Chondrocyte (in vitro differentiated cells): ENCODE data around the gene SLC25A22. TPM values are rescaled to one million over a fixed set of nuclear protein-coding genes. Genes with fewer than 3 reads are reported as not detected.
A peak's percentile ranks its signal among the peaks of the same experiment; 100 is the strongest.

Experiments
- DNase-seq: peaks from one replicate; pipeline ENCODE4 v3.0.0; 2021; ENCODE audit warnings: mixed read lengths, low spot score
- H3K27ac Mint-ChIP-seq: one replicate; pipeline ENCODE4 v1.8.0; 2021; ENCODE audit warnings: mild to moderate bottlenecking, moderate library complexity, mixed read lengths; ENCODE audit not compliant: unreplicated experiment
- H3K27me3 Mint-ChIP-seq: 2 replicates; pipeline ENCODE4 v1.8.0; 2021; ENCODE audit warnings: low read depth, mixed read lengths
- H3K36me3 Mint-ChIP-seq: 2 replicates; pipeline ENCODE4 v1.8.0; 2021; ENCODE audit warnings: low read depth, mixed read lengths
- H3K4me1 Mint-ChIP-seq: 2 replicates; pipeline ENCODE4 v1.8.0; 2021; ENCODE audit warnings: low read depth, mild to moderate bottlenecking, mixed read lengths
- H3K4me3 Mint-ChIP-seq: one replicate; pipeline ENCODE4 v1.8.0; 2021; ENCODE audit warnings: mild to moderate bottlenecking, moderate library complexity, mixed read lengths; ENCODE audit not compliant: unreplicated experiment
- H3K9me3 Mint-ChIP-seq: 2 replicates; pipeline ENCODE4 v1.8.0; 2021; ENCODE audit warnings: low read depth, mixed read lengths
- total RNA-seq: library from RNA; stranded (reverse); gene quantifications from 3 replicates; pipeline ENCODE4 v1.2.1, GENCODE V29; 2021
- TF ChIP-seq, protein P1 (sequence below): fragments of 200-600 bp; sonication (generic); IDR thresholded peaks from 2 replicates; pipeline ENCODE4 v1.5.0; 2021; ENCODE audit warnings: antibody characterized with exemption, mild to moderate bottlenecking, moderate library complexity

The SLC25A22 gene
- total RNA-seq, 1 donor from 2014 or later: 16.0 TPM

DNA sequence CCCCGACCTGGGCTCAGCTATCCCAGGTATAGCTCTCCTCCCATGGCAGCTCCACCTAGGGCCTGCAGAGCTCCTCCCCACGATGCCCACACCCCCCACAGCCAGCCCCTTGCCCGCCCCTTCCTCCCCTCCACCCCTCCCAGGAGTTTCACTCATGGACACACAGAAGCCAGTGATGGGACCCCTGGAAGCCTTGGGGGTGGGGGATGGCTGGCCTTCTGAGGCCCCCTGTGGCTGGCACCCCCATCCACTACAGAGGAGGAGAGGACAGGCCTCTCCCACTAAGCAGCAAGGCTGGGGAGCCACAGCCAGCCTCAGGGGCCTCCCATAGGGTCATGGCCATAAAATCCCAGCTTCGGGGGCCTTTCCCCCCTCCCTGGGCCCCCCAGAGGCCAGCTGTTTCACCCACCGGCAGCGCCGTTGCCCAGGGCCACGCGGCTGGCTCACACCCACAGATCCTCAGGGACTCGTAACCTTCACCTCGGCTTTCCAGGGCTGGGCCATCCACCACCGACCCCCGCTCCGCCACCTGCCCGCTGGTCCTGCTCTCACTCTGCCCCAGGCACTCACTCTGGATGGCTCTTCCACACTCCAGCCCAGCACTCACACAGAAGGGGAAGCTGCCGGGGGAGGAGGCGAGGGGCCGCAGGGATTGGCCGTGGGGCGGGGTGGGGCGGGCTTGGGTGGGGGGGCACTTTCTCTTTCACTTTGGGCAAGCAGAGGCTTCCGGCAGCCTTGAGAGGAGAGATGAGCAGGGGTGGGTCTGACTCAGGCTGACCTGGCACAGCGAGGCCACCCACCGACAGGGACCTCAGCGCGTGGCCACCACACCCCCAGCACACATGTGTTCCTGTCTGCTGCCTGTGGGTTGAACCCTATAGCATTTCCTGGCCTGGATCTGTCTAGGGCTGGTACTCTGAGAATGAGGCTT is 2.2 kb downstream of the SLC25A22 start:
- H3K27ac Mint-ChIP-seq: peak overlapping the region; percentile 82
- H3K4me1 Mint-ChIP-seq: peaks cover 15% of the 10 kb centered on the region
- TF ChIP-seq, protein P1, sequence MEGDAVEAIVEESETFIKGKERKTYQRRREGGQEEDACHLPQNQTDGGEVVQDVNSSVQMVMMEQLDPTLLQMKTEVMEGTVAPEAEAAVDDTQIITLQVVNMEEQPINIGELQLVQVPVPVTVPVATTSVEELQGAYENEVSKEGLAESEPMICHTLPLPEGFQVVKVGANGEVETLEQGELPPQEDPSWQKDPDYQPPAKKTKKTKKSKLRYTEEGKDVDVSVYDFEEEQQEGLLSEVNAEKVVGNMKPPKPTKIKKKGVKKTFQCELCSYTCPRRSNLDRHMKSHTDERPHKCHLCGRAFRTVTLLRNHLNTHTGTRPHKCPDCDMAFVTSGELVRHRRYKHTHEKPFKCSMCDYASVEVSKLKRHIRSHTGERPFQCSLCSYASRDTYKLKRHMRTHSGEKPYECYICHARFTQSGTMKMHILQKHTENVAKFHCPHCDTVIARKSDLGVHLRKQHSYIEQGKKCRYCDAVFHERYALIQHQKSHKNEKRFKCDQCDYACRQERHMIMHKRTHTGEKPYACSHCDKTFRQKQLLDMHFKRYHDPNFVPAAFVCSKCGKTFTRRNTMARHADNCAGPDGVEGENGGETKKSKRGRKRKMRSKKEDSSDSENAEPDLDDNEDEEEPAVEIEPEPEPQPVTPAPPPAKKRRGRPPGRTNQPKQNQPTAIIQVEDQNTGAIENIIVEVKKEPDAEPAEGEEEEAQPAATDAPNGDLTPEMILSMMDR: no peak
- peaks cover 2% of the 10 kb centered on the region for H3K36me3 Mint-ChIP-seq
- peak overlapping the region; percentile 84 for H3K4me3 Mint-ChIP-seq
- no peaks in the 10 kb centered on the region for H3K27me3 Mint-ChIP-seq
- no peak for DNase-seq
- no peaks in the 10 kb centered on the region for H3K9me3 Mint-ChIP-seq

DNA sequence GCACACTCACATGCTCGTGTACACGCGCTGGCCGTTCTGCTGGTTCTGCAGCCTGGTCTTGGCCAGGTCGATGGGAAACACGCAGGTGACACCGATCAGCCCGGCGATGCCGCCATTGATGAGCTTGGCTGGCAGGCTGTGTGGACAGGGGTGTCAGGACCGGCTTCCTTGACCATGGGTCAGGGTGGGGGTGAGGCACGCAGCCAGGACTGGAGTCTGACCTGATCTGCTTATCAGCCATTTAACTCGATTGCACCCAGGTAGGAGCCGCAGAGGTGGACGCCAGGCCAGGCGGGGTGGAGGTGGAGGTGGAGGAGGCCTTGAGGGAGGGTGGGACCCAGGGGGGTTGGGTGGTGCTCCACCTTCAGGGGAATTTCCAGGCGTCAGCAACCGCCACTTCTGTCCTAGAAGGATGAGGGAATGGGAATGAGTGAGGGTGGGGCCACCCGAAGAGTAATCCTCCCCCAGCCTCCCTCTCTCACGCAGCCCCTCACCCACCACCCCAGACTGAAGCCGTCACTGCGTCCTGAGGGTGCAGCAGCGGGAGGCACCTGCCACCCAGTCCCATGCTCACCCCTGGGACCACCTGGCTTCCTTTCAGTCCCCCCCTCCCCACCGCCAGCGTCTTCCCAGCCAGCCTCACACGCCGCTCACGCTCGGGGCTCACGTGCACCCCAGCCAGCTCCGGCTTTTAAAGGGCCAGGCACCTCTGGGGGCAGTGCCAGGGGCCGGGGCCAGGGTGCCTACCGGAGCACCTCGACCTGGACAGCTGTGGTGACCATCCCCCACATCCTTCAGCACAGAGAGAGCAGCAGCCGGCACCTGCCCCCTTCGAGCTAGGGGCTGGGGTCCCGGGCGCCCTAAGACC is 3.1 kb downstream of the SLC25A22 start:
- TF ChIP-seq, protein P1: no peak
- DNase-seq: no peak
- no peaks in the 10 kb centered on the region for H3K36me3 Mint-ChIP-seq
- no peaks in the 10 kb centered on the region for H3K9me3 Mint-ChIP-seq
- H3K4me1 Mint-ChIP-seq: peaks cover 15% of the 10 kb centered on the region
- H3K4me3 Mint-ChIP-seq: no peak overlapping the region
- H3K27me3 Mint-ChIP-seq: no peaks in the 10 kb centered on the region
- no peak overlapping the region for H3K27ac Mint-ChIP-seq

DNA sequence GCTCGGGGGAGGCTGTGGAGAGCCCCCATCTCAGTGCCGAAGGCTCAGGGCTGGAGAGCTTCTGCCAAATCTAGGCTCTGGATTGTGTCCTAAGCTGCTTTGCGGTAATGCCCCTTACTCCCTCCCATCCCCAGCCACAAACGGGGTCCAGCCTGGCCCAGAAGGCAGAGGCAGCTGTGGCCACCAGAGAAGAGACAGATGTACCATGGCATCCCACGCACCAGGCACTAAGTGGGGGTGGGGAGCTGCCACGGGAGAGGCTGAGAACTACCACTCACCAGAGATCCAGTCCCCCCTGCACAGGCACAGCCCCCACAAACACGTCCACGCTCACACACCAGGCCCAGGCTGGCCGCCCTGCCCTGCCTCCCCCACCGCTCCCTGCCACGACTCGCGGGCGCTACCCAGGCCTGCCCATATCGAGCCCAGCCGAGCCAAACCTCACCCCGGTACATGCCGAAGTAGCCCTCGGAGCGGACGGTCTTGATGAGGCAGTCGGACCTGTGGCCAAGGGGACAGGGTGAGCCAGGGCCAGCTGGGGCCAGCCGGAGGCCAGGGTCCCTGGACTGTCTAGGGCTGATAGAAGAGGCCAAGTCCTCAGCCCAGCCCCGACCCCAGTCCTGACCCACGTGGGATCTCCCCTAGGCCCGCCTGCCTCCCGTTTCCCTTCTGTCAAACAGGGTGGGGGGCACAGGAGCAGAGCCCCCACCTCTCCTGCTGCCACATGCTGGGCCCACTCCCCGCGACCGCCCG is 3.9 kb downstream of the SLC25A22 start:
- no peak for DNase-seq
- Mint-ChIP-seq H3K27me3 (no peaks in the 10 kb centered on the region), H3K4me1 (peaks cover 15% of the 10 kb centered on the region), H3K9me3 (no peaks in the 10 kb centered on the region), H3K4me3 (no peak overlapping the region), H3K27ac (no peak overlapping the region), H3K36me3 (no peaks in the 10 kb centered on the region)
- TF ChIP-seq, protein P1: no peak

DNA sequence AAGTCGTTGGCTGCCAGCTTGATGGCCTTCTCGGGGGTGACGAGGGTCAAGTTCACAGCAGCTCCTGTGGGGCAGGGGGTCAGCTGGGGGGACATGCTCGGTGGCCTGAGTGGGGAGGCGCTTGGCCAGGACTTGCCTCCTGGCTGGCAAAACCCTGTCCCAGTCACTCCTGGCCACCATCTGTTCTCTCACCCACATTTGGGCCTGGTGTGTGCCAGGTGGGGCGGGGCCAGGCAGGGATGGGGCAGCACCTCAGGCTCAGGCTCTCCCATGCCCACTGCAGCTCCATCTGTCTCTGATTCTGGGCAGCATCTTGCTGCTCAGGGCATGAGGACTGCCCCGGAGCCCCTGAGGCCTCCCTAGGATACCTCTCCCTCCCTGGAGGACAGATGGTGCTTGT is 4.5 kb downstream of the SLC25A22 start:
- Mint-ChIP-seq H3K36me3 (no peaks in the 10 kb centered on the region), H3K27me3 (no peaks in the 10 kb centered on the region), H3K27ac (no peak overlapping the region), H3K4me1 (peaks cover 15% of the 10 kb centered on the region), H3K4me3 (no peak overlapping the region), H3K9me3 (no peaks in the 10 kb centered on the region)
- TF ChIP-seq, protein P1: no peak
- no peak for DNase-seq

DNA sequence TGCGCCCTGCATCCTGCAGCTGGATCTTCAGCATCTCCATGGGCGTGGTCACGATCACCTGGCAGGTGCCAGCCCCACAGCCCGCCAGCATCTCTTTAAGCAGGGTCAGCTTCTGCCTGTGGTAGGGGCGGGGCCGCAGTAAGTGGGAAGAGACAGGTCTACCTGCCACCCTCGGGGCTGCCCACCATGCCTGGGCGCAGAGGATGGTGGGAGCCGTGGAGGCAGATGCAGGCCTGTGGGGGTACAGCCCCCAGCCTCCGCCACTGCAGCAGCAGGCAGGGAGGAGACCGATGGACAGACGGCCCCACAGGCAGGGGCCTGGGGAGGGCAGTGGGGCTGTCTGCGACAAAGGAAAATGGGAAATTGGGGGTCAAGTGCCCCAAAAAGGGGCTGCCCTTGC is 5.2 kb downstream of the SLC25A22 start:
- Mint-ChIP-seq H3K4me3 (no peak overlapping the region), H3K4me1 (peaks cover 15% of the 10 kb centered on the region), H3K9me3 (no peaks in the 10 kb centered on the region), H3K36me3 (no peaks in the 10 kb centered on the region), H3K27ac (no peak overlapping the region), H3K27me3 (no peaks in the 10 kb centered on the region)
- TF ChIP-seq, protein P1: no peak
- no peak for DNase-seq
